Measurements from ENCODE around the gene NELFCD.
"Not testable (repeated sequence)": the region's sequence is repeated elsewhere in the genome, so short reads cannot be mapped to it uniquely, and the experiment has no call there.

Gene NELFCD

GRCh38 chr20:59035381-59035780 lies 54.3 kb downstream of the NELFCD start:
- DNase-seq (ENCODE audit: low spot score), result no peak
- TF ChIP-seq CTCF (IDR thresholded peaks at IDR 0.05; ENCODE audit: extremely low read depth, insufficient read depth, missing control alignments), result no peak
- in situ Hi-C loops (cut with MboI; ENCODE audit: low pct_unique_long_range_greater_than_20kb, low sequenced_read_pairs, unreplicated experiment), result no loop called here

GRCh38 chr20:59037386-59037785 lies 56.3 kb downstream of the NELFCD start:
- in situ Hi-C loops (cut with MboI; ENCODE audit: low pct_unique_long_range_greater_than_20kb, low sequenced_read_pairs, unreplicated experiment), result no loop called here
- no peak for DNase-seq (ENCODE audit: low spot score)
- no peak for TF ChIP-seq CTCF (IDR thresholded peaks at IDR 0.05; ENCODE audit: extremely low read depth, insufficient read depth, missing control alignments)

DNA sequence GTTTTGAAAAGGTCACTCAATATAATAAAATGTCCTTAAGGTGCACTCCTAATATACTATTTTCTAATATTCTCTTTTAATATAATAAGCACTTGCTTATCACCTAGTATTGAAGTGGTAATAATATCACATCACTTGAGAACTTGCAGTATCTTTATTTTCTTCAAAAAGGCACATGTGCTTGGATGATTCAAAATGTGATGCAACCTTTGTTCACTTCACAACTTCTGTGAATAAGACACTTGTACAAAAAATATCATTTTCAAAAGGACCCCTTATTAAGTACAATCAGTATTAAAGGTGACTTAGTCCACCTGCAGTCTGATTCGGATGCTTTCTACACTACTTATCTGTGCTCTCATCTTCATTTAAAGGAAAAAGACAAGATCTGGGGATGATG lies 58.2 kb downstream of the NELFCD start:
- in situ Hi-C loops (cut with MboI; ENCODE audit: low pct_unique_long_range_greater_than_20kb, low sequenced_read_pairs, unreplicated experiment), result no loop called here
- no peak for TF ChIP-seq CTCF (IDR thresholded peaks at IDR 0.05; ENCODE audit: extremely low read depth, insufficient read depth, missing control alignments)
- DNase-seq (ENCODE audit: low spot score), result no peak

GRCh38 chr20:59040667-59041066 lies 59.6 kb downstream of the NELFCD start:
- TF ChIP-seq CTCF (IDR thresholded peaks at IDR 0.05; ENCODE audit: extremely low read depth, insufficient read depth, missing control alignments), result no peak
- no peak for DNase-seq (ENCODE audit: low spot score)
- in situ Hi-C loops (cut with MboI; ENCODE audit: low pct_unique_long_range_greater_than_20kb, low sequenced_read_pairs, unreplicated experiment), result no loop called here

GRCh38 chr20:59041487-59041886 lies 60.4 kb downstream of the NELFCD start:
- in situ Hi-C loops (cut with MboI; ENCODE audit: low pct_unique_long_range_greater_than_20kb, low sequenced_read_pairs, unreplicated experiment); DNase-seq (ENCODE audit: low spot score): not testable (repeated sequence)

DNA sequence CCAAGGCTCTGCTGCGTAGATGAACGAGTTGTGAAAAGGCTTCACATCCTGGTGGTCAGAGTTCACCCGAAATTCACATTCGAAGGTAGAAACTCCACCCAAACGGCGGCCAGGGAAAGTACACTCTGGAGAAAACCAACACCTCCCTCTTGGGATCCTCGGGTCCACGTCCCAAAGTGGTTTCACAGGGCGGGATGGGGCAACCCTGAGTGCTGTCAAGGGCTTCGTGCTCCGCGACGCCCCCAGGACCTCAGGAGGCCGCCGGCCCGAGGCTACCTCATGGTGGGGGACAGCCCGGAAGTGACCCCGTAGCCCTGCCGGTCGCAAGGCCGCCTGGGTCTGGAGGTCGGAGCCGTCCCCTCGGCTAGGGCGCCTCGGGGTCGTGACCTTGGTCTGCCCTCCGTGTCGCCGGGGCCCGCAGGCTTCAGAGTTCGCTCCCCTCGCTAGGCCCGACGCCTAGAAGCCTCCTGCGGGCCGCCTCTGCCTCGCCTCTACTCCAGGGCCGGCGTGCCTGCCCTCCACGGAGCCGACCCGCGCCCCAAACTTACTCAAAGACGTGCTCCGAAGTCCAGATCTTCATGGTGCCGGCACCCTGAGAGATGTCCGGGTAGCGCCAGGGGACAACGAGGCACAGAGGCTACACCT lies 61.2 kb downstream of the NELFCD start, which contains the start of gene PRELID3B:
TSS of gene PRELID3B (minus strand) at position 636 of the 645 bp plus-strand sequence. CDS start at position 580, 56 bp downstream.
- DNase-seq (ENCODE audit: low spot score), result peak; percentile 40
- in situ Hi-C loops (cut with MboI; ENCODE audit: low pct_unique_long_range_greater_than_20kb, low sequenced_read_pairs, unreplicated experiment), result no loop called here

More for the DNA sequence above, 61.2 kb downstream of the NELFCD start, which contains the start of gene PRELID3B:
- no peak for TF ChIP-seq CTCF (IDR thresholded peaks at IDR 0.05; ENCODE audit: extremely low read depth, insufficient read depth, missing control alignments)

All from GM13977 (cell line).